ENCODE results near the gene PALLD.

The PALLD gene

GRCh38 chr4:168841000-168841671 is 344.3 kb downstream of the PALLD start:
- no peak for DNase-seq

- DNase-seq, result no peak
These were observed 344.8 kb downstream of the PALLD start for GRCh38 chr4:168841672-168842019.

- no peak for DNase-seq
These were observed 345.3 kb downstream of the PALLD start for GRCh38 chr4:168842186-168842585.

GRCh38 chr4:168843635-168844034 is 346.8 kb downstream of the PALLD start:
- DNase-seq, result no peak

- no peak for DNase-seq
These were observed 347.6 kb downstream of the PALLD start for GRCh38 chr4:168844353-168845049.

- no peak for DNase-seq
These were observed 349.0 kb downstream of the PALLD start for GRCh38 chr4:168845897-168846296.

- no peak for DNase-seq
These were observed 349.6 kb downstream of the PALLD start for GRCh38 chr4:168846414-168846813.

GRCh38 chr4:168847771-168848502 is 351.1 kb downstream of the PALLD start:
- peak in 1 of 2 experiments; percentile 12 for DNase-seq

- DNase-seq, result no peak
These were observed 352.3 kb downstream of the PALLD start for GRCh38 chr4:168849030-168849675.

GRCh38 chr4:168849997-168850396 is 353.1 kb downstream of the PALLD start:
- no peak for DNase-seq

- no peak for DNase-seq
These were observed 355.5 kb downstream of the PALLD start for GRCh38 chr4:168852387-168852786.

- no peak for DNase-seq
These were observed 356.3 kb downstream of the PALLD start for GRCh38 chr4:168852933-168853713.

GRCh38 chr4:168853770-168854169 is 356.9 kb downstream of the PALLD start:
- no peak for DNase-seq

- no peak for DNase-seq
These were observed 357.6 kb downstream of the PALLD start for GRCh38 chr4:168854350-168854921.

- no peak for DNase-seq
These were observed 359.5 kb downstream of the PALLD start for GRCh38 chr4:168856312-168856711.

GRCh38 chr4:168857009-168857408 is 360.2 kb downstream of the PALLD start:
- no peak for DNase-seq

GRCh38 chr4:168857546-168858314 is 360.9 kb downstream of the PALLD start:
- no peak for DNase-seq

- no peak for DNase-seq
These were observed 362.2 kb downstream of the PALLD start for GRCh38 chr4:168859100-168859499.

- DNase-seq, result no peak
These were observed 363.2 kb downstream of the PALLD start for GRCh38 chr4:168859888-168860694.

GRCh38 chr4:168860827-168861226 is 364.0 kb downstream of the PALLD start:
- no peak for DNase-seq
